ENCODE results near the gene DDX5.

The DDX5 gene

DNA sequence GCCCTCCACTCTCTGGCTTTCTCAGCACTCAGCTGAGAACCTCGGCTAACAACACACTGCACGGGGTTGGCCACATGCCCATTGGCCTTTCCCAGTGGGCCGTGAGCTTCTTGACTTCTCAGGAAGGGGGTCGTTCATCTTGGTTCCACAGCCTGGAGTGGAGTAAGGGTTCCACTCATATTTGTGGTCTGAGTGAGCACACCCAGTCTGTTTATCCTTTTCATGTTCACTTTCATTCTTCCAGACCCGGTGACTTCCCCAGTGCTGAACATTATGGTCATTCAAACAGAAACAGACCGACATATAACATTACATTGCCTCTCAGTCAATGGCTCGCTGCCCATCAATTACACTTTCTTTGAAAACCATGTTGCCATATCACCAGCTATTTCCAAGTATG is 48.9 kb downstream of the DDX5 start:
- TF ChIP-seq, protein P1, sequence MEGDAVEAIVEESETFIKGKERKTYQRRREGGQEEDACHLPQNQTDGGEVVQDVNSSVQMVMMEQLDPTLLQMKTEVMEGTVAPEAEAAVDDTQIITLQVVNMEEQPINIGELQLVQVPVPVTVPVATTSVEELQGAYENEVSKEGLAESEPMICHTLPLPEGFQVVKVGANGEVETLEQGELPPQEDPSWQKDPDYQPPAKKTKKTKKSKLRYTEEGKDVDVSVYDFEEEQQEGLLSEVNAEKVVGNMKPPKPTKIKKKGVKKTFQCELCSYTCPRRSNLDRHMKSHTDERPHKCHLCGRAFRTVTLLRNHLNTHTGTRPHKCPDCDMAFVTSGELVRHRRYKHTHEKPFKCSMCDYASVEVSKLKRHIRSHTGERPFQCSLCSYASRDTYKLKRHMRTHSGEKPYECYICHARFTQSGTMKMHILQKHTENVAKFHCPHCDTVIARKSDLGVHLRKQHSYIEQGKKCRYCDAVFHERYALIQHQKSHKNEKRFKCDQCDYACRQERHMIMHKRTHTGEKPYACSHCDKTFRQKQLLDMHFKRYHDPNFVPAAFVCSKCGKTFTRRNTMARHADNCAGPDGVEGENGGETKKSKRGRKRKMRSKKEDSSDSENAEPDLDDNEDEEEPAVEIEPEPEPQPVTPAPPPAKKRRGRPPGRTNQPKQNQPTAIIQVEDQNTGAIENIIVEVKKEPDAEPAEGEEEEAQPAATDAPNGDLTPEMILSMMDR (IDR thresholded peaks at IDR 0.05): no peak
- no peak for DNase-seq
- no peak overlapping the region for H3K4me3 Mint-ChIP-seq
- H3K27me3 Mint-ChIP-seq (ENCODE audit: low read depth, poor library complexity): peaks cover 11% of the 10 kb centered on the region
- H3K27ac Mint-ChIP-seq: no peak overlapping the region
- no peaks in the 10 kb centered on the region for H3K4me1 Mint-ChIP-seq
- H3K9me3 Mint-ChIP-seq: no peaks in the 10 kb centered on the region
- H3K36me3 Mint-ChIP-seq (ENCODE audit: low read depth): no peaks in the 10 kb centered on the region

DNA sequence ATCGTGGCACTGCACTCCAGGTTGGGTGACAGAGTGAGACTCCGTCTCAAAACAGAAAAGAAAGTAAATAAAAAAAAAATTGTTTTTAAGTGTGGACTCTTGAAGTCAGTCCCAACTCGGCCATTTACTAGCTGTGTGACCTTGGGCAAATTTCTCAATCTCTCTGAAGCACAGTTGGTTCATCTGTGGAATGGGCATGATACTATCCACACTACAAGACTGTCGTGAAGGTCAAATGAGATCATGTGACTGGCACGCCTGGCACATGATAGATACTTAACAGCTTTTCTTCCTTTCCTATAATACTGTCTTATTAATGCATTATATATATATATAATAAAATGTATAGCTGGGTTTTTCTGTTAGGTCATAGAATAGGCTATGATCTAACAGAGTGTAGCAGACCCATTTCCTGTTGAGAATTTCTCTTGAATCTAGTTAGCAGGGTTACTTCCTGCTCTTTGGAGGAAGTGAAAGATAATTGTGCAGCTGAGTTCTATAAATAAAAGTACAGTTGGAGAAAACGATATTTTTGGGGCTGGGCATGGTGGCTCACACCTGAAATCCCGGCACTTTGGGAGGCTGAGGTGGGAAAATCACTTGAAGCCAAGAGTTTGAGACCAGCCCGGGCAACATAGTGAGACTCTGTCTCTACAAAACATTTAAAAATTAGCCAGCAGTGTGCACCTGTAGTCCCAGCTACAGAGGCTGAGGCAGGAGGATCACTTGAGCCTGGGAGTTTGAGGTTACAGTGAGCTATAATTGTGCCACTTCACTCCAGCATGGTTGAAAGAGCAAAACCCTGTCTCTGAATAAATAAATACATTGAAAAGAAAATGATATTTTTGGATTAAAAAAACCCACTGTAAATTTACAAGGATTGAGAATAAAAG is 49.9 kb downstream of the DDX5 start:
- H3K27ac Mint-ChIP-seq: no peak overlapping the region
- no peaks in the 10 kb centered on the region for H3K36me3 Mint-ChIP-seq (ENCODE audit: low read depth)
- H3K4me3 Mint-ChIP-seq: no peak overlapping the region
- H3K4me1 Mint-ChIP-seq: no peaks in the 10 kb centered on the region
- TF ChIP-seq, protein P1 (IDR thresholded peaks at IDR 0.05): no peak
- peaks cover 11% of the 10 kb centered on the region for H3K27me3 Mint-ChIP-seq (ENCODE audit: low read depth, poor library complexity)
- no peak for DNase-seq
- no peaks in the 10 kb centered on the region for H3K9me3 Mint-ChIP-seq

DNA sequence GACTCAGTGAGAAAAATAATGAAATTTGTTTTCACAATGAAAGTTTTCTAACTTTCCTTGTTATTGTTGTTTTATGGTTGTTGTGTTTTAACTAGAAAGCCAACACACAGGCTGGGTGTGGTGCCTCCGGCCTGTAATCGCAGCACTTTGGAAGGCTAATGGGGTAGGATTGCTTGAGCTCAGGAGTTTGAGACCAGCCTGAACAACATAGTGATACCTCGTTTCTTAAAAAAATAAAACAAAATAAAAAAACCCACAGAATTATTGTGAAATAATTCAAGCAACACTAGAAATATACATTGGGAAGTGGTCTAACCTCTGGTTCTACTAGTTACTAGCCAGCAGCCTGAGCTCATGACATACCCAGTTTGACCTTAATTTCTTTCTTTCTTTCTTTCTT is 56.5 kb downstream of the DDX5 start:
- H3K4me1 Mint-ChIP-seq: no peaks in the 10 kb centered on the region
- no peak for DNase-seq
- peaks cover 13% of the 10 kb centered on the region for H3K27me3 Mint-ChIP-seq (ENCODE audit: low read depth, poor library complexity)
- H3K27ac Mint-ChIP-seq: peak overlapping the region; percentile 54
- TF ChIP-seq, protein P1 (IDR thresholded peaks at IDR 0.05): no peak
- no peak overlapping the region for H3K4me3 Mint-ChIP-seq
- H3K9me3 Mint-ChIP-seq: no peaks in the 10 kb centered on the region
- no peaks in the 10 kb centered on the region for H3K36me3 Mint-ChIP-seq (ENCODE audit: low read depth)

DNA sequence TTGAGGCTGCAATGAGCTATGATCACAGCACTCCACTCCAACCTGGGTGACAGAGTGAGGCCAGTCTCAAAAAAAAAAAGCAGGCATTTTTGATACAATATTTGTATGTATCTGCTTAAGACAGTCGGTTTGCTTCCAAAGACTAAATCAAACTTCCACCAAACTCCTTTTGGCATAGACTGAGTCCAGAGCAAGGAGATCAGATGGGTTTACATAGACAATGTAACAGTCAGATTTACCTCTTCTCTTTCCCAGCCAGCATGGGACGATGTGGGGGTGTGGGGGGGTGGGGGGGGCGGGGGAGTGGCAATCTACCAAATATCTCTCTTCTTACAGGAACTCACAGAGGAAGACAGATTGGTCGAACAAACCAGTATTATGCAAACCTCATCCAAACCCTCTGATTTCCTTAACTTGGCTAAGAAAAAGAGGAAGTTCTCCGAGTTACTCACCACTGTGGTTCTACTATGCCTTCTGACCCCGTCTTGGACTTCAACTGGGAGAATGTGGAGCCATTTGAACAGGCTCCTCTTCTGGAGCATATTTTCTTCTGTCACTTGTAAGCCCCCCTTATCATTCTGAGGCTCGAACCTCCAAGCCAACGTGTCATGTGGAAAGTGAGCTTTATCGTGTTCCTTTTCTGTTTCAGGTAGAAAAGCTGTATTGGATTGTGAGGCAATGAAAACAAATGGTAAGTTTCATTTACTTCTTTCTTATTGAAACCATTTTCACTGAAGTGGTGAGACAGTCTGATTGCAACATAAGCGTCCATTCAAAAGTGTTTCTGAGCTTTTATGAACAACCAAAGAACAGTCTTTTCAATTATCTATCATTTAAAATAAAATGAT is 57.2 kb downstream of the DDX5 start, which contains the start of gene MILR1:
MILR1 (plus strand) TSS at position 451 of the 848 bp plus-strand sequence; CDS start at position 505, 54 bp downstream.
- Mint-ChIP-seq H3K36me3 (ENCODE audit: low read depth) (no peaks in the 10 kb centered on the region), H3K9me3 (no peaks in the 10 kb centered on the region), H3K27ac (peak within 1 kb of the TSS; percentile 54), H3K4me1 (no peaks in the 10 kb centered on the region), H3K27me3 (ENCODE audit: low read depth, poor library complexity) (peaks cover 11% of the 10 kb centered on the region), H3K4me3 (no peak within 1 kb of the TSS)
- no peak for DNase-seq
- TF ChIP-seq, protein P1 (IDR thresholded peaks at IDR 0.05): no peak

All from nephron progenitor cell (in vitro differentiated cells).